Lung microvascular endothelial cell (primary cell): ENCODE data around the gene EOLA2. TPM values are rescaled to one million over a fixed set of nuclear protein-coding genes. Genes with fewer than 3 reads are reported as not detected.
A peak's percentile ranks its signal among the peaks of the same experiment; 100 is the strongest.
"Not testable (repeated sequence)": the region's sequence is repeated elsewhere in the genome, so short reads cannot be mapped to it uniquely, and the experiment has no call there.

ENCODE experiments used
- DNase-seq, 2 donors: peaks; one replicate each; pipeline versions ENCODE4 v3.0.0 to v3.0.0-alpha.2; 2010; ENCODE audit warnings: low read depth in 2 of 2
- total RNA-seq: library from RNA; depleted of rRNA; stranded (reverse); fragments of >200 nt; gene quantifications from 2 replicates; pipeline ENCODE4 v1.2.1, GENCODE V29; 2014

EOLA2 gene
- total RNA-seq, result 15.0 and 18.3 TPM in 2 replicates

- peak; percentile 99 for DNase-seq
These were observed at the start of gene EOLA2 for GRCh38 chrX:149938427-149938880. Gene EOLA2, minus strand, starts transcription at chrX:149938491. Its CDS starts 4,617 bp downstream, at chrX:149933874.

GRCh38 chrX:149987613-149988012 is 49.3 kb upstream of the EOLA2 start:
- peak in 1 of 2 donors; percentile 22 for DNase-seq

DNA sequence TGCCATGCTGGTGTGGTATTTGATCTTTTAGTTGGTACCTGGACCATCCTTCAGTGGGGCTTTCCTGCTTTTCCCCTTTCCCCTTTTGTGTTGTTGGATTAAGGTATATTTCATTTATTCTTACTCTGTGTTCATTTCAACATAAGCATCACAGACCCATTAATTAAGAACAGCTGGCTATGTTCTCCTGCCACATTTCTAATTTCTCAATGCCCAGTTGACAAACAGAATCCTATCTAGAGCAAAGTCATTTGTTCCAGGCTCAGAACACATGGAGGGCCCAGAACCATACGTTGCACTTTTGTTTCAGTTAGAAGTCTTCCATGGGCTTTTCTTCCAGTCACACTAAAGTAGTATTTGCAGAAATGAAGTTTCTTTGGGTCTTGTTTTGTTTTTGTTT is 46.1 kb upstream of the EOLA2 start:
- DNase-seq, result no peak

GRCh38 chrX:149982310-149982709 is 44.0 kb upstream of the EOLA2 start:
- DNase-seq, result peak in 1 of 2 donors; percentile 43

DNA sequence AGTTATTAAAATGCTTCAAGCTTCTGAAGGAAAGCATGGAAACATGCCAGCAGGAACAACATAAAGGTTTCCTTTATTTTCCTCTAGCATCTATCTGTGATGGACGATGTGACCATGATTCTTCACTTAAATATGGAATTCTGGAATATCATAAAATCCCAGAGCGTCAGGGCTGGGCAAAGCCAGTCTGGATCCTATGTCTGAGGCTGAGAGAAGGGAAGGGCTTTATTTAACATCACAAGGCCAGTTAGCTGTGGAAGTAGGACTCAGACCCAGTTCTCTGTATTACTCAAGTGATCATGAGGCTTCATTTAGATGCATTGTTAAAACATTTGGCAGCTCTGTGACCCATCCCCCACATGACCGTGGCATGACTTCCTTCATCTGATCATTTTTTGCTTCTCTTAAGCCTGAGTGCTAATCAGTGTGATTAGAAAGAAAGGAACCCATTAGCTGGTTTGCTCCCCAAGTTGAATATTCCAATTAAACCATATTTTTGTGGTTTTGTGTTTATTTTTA is 40.9 kb upstream of the EOLA2 start:
- no peak for DNase-seq

DNA sequence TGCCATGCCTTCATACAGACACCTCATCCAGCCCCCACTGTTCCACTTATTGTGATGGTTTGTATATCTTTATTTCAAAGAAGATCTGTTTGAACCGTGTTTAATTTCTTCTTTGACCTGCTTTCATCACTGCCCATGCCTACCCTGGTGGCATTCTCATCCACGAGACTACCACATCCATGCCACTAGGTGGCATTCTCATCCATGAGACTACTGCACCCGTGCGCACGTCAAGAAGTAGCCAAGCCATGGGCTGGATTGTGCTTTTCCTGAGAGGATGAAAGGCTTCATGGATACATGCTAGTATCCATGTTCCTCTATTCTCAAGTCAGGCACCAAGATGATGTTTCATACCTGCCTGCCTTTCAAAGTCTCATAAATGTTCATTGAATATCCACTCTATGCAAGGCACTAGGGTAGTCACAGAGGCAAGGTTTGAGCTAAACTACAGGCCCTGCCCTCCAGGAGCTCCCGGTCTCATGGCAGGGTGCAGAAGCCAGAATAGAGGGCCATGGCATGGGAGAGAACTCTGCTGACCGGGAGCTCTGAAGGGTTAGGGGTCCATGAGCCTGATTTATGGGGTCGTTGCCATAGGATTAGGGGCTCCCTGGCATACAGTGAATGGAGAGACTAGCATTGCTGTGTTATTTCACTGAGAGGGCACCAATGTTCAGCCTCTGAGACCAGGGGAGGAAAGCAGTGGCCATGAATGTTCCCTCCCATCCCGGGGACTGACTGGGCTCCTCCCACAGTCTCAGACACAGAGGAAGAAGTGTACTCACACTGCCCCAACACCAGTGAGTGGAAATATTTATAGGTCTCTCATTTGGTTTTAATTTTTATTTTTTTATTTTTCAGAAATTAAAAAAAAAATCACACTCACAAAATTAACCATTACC is 24.8 kb upstream of the EOLA2 start:
- DNase-seq, result peak; percentile 72 to 81

DNA sequence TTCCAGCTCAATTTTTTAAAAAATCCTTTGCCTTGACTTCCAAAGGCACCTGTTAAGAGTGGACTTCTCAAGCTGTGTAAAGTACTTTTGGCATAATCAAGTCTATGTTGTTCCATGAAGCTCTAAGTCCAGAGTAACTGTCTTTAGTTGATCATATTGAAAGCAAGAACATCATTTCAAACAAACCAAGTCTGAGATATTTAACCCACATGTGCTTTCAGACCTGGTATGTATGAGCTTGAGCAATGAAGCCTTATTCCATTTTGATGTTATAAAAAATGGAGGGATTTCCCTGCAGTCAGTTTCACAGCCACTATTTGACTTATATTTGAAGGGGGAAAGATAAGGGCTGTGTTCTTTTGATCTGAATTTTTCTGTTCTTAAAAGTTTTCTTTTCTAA is 23.7 kb upstream of the EOLA2 start:
- no peak for DNase-seq

- no peak for DNase-seq
These were observed 23.3 kb upstream of the EOLA2 start for GRCh38 chrX:149961572-149961971.

GRCh38 chrX:149950681-149951080 is 12.4 kb upstream of the EOLA2 start:
- DNase-seq, result peak; percentile 62 to 74

DNA sequence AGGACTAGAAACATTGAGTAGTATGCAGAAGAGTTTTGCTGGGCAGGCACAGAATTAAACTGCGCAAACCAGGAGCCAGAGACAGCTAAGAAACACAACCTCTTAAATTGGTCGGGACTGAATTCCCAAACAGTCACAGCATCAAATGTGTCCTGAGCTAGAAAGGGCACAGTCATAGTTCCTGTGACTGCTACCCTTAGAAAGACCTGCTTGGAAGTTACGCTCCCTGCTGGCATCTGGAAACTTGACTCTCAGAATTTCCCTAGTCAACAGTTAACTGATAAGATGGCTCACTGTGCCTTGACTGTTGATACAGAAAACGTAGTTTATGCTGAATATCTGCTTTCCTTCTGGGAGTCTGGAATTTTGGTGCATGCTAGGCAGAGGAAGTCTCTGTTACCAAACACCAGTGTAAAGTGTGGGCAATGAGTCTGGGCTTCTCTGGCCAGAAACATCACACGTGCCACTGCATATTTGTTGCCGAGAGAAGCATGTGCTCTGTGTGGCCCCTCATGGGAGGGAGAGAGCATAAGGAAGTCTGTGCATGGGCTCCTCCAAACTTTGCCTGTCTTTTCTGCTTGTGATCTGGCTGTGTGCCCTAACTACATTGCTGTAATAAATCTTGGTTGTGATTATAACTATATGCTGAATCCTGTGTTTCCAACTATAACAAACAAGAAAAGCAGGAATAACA is 11.6 kb upstream of the EOLA2 start:
- no peak for DNase-seq

- DNase-seq, result no peak
These were observed 9.7 kb upstream of the EOLA2 start for GRCh38 chrX:149948016-149948415.

GRCh38 chrX:149946932-149947331 is 8.6 kb upstream of the EOLA2 start:
- not testable (repeated sequence) for DNase-seq

DNA sequence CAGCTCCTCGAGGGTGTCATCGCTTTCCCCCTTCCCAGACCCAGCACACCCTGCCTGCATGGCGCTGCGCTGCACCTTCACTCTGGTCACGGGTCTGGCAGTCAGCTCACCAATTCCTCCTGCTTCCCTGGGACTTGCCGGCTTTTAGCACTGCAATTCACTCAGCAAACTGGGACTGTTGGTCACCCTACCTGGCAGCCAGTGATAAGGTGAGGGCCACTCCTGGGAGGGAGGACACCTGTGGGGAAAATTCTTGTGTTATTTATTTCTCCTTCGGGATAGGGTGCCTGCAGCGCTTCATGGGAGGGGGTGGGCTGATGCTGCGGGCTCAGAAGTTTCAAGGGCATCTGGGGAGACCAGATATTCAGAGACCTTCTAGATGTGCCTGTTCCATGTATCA is 7.5 kb upstream of the EOLA2 start:
- DNase-seq, result not testable (repeated sequence)

GRCh38 chrX:149945087-149945670 is 6.9 kb upstream of the EOLA2 start:
- DNase-seq, result not testable (repeated sequence)

DNA sequence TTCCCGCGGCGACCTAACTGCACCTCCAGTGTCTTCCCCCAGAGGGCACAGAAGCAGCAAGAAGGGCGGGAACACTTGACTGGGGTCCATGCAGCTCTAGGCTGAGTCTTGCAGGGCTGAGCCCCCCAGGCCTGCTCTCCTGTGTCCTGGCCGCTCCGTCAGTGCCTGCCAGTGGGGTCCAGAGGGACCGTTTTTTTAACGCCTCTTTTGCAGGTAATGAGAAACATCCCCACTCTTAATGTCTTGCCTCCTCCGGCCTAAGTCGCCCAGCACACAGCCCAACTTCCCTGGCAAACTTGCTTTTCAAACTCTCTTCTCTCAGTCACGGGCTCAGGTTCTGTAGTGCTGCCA is 2.4 kb upstream of the EOLA2 start:
- DNase-seq, result not testable (repeated sequence)

DNA sequence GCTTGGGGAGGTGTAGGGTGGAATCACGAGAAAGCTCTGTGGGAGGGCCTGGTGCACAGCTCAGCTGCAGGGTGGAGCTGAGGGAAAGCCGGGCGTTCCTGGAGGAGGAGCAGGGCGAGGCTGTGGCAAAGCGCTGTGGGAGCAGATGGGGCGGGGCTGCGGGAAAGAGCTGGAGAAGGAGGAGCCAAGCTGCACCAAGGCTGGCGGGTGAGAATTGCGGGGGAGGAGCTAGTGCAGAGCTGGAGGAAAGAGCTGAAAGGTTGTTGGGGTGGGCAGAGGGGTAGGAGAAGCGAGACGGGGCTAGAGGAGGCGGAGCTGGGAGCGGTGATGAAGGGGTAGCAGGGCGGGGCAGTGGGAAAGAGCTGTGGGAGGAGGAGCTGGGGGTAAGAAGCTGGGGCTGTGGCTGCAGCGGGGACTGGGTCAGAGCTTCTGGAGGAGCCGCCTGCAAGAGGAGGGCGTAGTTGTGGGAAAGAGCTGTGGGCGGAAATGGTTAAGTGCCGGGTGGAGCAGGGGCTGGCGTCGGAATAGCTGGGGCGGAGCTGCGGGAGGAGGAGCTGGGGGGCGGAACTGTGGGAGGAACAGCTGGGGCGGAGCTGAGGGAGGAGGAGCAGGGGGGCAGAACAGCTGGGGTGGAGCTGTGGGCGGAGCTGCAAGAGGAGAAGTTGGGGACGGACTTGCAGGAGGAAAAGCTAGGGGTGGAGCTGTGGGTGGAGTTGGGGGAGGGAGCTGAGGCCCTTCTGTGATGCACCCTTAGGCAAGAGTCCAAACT is 1.8 kb upstream of the EOLA2 start:
- DNase-seq, result peak; percentile 96 to 98

DNA sequence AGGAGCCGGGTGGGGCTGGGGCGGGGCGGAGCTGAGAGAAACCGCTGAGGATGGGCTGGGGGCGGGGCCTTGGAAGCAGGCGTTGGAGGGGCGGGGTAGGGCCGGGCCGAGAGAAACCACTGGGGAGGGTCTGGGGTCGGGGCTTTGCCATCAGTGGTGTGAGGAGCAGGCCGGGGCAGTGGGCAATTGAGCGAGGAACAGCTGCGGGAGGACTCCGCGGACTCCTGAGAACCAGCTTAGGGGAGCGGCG is 1.3 kb upstream of the EOLA2 start:
- no peak for DNase-seq

DNA sequence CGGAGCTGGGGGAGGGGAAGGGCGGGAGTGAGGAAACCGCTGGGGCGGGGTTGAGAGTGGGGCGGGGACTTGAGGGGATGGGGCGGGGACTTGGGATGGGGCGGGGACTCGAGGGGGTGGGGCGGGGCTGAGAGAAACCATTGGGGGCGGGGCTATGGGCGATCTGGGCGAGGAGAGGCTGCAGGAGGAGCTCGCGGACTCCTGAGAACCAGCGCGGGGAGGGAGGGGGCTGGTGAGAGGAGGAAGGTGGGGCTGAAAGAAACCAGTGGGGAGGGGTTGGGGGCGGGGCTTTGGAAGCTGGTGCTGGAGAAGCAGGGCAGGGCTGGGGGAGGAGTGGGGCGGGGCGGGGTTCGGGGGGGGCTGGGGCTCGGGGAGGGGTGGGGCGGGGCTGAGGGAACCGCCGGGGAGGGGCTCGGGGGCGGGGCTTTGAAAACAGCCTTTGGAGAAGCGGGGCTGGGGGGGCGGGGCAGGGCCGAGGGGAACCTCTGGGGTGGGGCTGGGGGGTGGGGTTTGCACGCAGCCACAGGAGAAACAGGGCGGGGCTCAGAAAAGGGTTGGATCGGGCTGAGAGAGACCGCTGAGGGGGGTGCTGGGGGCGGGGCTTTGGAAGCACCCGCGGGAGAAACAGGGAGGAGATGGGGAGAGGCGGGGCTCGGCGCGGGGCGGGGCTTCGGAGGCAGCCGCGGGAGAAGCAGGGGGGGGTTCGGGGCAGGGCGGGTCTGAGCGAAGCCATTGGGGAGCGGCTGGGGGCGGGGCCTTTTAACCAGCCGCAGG is 777 bp upstream of the EOLA2 start:
- peak; percentile 93 to 95 for DNase-seq

- peak in 1 of 2 donors; percentile 20 for DNase-seq
These were observed 342 bp downstream of the EOLA2 start for GRCh38 chrX:149937871-149938426.

DNA sequence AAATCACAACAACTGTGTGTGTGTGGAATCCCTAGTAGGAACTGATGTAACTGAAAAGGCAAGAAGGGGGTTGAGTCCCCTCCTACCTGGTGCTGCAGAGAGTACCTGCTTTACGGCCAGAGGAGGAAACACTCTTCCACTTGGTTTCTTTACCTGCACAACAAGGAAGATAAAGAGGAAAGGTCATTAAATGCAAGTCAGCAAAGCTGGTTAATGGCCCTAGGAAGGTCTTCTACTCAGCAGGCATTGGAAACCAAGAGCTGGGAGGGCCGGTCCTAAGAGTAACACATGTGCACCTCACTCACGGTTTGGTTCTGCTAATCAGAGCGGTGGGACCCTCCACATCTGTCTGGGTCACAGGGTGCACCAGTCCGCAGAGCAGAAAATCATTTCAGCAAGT is 963 bp downstream of the EOLA2 start:
- not testable (repeated sequence) for DNase-seq
